Right renal pelvis (tissue), 4 donors: ENCODE results near the gene ADNP. TPM values are rescaled to one million over a fixed set of nuclear protein-coding genes. Genes with fewer than 3 reads are reported as not detected.
"Not testable (repeated sequence)": the region's sequence is repeated elsewhere in the genome, so short reads cannot be mapped to it uniquely, and the experiment has no call there.

ENCODE experiments used
- DNase-seq, 4 donors: peaks; one replicate each; pipeline ENCODE4 v3.0.0-alpha.2; 2013; ENCODE audit warnings: low read depth in 4 of 4, low spot score in 3 of 4, missing footprints in 1 of 4
- polyA plus RNA-seq, 4 donors: library from polyadenylated mRNA; unstranded; fragments of 120-200 nt; gene quantifications; one replicate each; pipeline ENCODE4 v1.2.1, GENCODE V29; 2013; ENCODE audit not compliant: insufficient read length in 4 of 4

Gene ADNP
- polyA plus RNA-seq: 100 to 1,000 TPM; 104 to 140 (median 128) TPM

- DNase-seq: peak; percentile 90 to 91 (median 91)
Observed at GRCh38 chr20:50931306-50932015, at the start of gene ADNP. Gene ADNP, minus strand, starts transcription at chr20:50931437. Its CDS starts 27,441 bp downstream, at chr20:50903996.

GRCh38 chr20:50980071-50980681 is 48.9 kb upstream of the ADNP start:
- DNase-seq: no peak

DNA sequence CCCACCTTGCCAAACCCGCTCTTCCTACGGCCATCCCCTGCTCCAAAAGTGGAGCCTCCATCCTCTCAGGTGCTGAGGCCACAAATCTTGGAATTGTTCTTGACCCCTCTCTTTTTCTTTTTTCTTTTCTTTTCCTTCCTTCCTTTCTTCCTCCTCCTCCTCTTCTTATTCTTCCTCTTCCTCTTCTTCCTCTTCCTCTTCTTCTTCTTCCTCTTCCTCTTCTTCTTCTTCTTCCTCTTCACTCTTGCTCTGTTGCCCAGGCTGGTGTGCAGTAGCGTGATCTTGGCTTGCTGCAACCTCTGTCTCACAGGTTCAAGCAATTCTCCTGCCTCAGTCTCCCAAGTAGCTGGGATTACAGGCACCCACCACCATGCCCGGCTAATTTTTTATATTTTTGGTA is 47.3 kb upstream of the ADNP start:
- DNase-seq: not testable (repeated sequence)

- no peak for DNase-seq
Observed at GRCh38 chr20:50977066-50978021, 46.1 kb upstream of the ADNP start.

DNA sequence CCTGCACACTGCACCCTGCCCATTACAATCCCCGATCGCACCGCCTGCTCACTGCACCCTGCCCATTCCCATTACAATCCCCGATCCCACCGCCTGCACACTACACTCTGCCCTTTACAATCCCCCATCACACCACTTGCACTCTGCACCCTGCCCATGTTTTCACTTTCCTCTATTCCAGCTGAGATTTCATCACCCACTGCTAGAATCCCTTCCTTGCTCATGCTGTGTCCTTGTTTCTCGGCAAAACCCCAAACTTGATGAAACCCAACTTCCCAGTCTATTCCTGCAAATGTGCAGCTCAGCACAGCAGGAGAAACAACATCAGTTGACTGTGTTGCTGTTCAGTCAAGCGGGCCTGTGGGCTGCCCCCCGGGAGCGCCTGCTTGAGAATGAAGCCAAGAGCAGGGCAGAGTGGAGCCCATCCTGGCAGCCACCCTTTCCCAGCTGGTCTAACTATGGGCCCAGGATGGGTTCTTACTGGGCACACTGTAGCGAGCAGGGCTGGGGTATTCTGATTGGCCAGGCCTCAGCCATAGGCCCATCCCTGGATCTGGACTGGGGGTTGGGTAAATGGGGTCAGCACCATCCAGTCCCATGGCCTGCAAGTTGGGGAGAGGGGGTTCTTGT is 44.6 kb upstream of the ADNP start:
- no peak for DNase-seq

DNA sequence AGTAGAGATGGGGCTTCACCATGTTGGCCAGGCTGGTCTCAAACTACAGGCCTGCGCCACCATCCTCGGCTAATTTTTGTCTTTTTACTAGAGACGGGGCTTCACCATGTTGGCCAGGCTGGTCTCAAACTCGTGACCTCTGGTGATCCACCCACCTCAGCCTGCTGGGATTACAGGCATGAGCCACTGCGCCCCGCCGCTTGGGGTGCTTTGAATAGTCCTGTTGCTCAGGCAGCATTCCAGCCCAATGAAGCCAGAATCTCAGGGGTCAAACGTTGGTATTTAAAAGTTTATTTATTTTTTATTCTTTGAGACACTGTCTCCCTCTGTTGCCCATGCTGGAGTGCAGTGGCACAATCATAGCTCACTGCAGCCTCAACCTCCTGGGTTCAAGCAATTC is 38.7 kb upstream of the ADNP start:
- DNase-seq: no peak

DNA sequence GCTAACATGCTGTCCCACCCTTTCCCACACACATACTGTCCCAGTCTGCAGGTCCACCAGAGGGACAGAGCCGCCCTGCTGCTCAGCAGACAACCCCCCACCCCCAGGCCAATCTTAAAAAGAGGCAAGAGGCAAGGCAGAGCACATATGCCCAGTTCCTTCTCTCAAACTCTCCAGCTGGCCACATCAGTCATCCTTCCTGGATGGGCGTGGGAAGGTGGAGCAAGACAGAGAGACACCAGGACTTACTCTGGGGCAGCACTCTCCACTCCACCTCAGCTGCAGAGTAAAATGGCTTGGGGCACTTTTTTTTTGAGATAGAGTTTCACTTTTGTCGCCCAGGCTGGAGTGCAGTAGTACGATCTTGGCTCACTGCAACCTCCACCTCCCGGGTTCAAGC is 38.2 kb upstream of the ADNP start:
- DNase-seq: no peak

DNA sequence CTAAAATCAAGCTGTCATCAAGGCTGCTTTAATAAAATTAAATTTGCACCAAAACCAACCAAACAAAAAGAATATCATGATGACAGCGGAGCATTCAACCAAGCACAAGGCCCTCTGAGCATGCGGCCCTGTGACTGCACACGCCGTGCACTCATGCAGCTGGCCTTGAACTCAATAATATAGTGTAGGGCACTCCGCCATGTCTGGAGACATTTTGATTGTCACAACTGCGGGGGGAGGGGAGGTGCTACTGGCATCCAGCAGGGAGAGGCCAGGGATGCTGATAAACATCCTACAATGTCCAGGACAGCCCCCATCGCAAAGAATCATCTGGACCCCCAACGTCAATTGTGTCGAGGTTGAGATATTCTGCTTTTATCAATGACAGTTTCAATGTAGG is 37.1 kb upstream of the ADNP start:
- no peak for DNase-seq

DNA sequence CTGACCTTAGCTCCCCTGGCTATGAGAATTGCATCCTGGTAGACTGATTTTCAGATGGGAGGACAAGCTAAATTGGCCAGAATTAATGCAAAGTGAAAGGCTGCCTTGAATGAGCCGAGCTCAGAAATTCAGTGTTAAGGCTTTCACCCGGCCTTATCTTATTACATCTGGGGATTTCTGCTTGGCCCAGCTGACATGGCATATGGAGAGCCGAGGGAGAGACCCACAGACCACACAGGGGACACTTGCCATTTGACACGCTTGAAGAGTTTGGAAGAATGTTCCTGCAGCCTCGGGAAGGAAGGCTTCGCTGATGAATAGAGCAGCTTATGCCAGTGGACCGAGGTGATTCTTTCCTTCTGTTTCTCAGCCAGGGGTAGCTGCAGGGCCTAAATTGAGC is 36.3 kb upstream of the ADNP start:
- peak; percentile 18 to 58 (median 43) for DNase-seq

- no peak for DNase-seq
Observed at GRCh38 chr20:50959543-50960126, 28.4 kb upstream of the ADNP start.

DNA sequence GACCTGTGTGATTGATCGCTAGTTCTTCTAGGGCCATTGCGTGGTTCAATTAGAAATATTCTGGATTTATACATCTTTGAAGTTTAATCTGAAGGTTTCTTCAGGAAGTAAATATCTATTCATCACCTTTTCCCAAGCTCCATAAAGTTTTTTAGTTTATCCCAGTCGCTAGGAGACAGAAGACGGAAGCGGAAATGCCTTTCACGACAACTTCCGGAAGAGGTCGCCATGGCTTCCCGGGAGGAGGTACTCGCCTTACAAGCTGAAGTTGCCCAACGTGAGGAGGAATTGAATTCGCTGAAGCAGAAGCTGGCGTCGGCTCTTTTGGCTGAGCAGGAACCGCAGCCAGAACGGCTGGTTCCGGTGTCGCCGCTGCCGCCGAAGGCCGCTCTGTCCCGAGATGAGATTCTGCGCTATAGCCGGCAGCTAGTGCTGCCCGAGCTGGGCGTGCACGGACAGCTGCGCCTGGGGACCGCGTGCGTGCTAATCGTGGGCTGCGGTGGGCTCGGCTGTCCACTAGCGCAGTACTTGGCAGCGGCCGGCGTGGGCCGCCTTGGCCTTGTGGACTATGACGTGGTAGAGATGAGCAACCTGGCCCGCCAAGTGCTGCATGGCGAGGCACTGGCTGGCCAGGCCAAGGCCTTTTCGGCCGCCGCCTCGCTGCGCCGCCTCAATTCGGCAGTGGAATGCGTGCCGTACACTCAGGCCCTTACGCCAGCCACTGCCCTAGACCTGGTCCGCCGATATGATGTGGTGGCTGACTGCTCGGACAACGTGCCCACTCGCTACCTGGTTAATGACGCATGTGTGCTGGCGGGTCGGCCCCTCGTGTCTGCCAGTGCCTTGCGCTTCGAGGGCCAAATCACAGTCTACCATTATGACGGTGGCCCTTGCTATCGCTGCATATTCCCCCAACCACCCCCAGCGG is 27.6 kb upstream of the ADNP start, which contains the start of gene MOCS3:
Gene MOCS3 (plus strand): TSS at position 204 of the 928 bp plus-strand sequence. CDS start 25 bp downstream, at position 229.
- DNase-seq: peak; percentile 85 to 95 (median 88)

GRCh38 chr20:50957798-50958614 is 26.8 kb upstream of the ADNP start, which contains the start of gene DPM1:
Gene DPM1, minus strand, starts transcription at chr20:50958532. Its CDS starts 9 bp downstream, at chr20:50958523.
- peak in 2 of 4 donors; percentile 5 to 88 for DNase-seq

DNA sequence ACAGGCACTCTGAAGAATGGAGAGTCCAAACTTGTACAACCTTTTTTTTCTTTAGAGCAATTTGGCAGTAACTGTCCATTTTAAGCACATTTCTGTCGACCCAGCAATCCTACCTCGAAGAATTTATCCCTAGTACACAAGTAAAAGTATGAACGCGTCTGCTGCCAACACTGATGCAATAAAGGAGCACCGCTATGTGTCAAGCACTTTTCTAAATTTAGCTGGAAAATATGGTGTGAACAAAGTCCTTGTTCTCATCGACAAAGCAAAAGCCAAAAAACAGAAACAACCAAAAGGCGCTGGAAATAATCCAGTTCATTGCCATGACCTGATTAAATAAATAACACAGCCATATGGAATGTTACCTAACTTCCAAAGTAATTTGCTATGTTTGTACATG is 26.0 kb upstream of the ADNP start:
- no peak for DNase-seq

DNA sequence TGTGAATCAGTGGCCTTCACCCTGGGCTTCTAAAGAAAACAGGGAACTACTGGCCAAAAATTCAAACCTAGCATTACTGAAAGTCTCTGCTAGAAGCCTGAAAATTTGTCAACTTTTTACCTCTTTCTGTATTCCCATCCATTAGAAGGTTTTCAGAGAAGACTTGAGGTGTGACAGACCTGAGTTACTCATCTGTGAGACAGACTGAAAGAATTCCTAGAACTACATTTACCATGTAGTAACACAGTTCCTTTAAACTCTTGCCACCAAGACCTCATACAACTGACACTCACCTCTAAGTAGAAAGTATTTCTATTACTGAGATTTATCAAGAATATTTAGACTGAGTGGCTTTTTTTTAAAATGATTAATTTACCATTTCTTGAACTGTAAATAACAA is 22.6 kb upstream of the ADNP start:
- DNase-seq: no peak

GRCh38 chr20:50953196-50953595 is 22.0 kb upstream of the ADNP start:
- no peak for DNase-seq

- DNase-seq: no peak
Observed at GRCh38 chr20:50948132-50948785, 17.0 kb upstream of the ADNP start.

GRCh38 chr20:50943069-50943468 is 11.8 kb upstream of the ADNP start:
- DNase-seq: no peak

- DNase-seq: no peak
Observed at GRCh38 chr20:50933589-50933988, 2.4 kb upstream of the ADNP start.
